ENCODE measurements around the gene CHCHD4.

DNA sequence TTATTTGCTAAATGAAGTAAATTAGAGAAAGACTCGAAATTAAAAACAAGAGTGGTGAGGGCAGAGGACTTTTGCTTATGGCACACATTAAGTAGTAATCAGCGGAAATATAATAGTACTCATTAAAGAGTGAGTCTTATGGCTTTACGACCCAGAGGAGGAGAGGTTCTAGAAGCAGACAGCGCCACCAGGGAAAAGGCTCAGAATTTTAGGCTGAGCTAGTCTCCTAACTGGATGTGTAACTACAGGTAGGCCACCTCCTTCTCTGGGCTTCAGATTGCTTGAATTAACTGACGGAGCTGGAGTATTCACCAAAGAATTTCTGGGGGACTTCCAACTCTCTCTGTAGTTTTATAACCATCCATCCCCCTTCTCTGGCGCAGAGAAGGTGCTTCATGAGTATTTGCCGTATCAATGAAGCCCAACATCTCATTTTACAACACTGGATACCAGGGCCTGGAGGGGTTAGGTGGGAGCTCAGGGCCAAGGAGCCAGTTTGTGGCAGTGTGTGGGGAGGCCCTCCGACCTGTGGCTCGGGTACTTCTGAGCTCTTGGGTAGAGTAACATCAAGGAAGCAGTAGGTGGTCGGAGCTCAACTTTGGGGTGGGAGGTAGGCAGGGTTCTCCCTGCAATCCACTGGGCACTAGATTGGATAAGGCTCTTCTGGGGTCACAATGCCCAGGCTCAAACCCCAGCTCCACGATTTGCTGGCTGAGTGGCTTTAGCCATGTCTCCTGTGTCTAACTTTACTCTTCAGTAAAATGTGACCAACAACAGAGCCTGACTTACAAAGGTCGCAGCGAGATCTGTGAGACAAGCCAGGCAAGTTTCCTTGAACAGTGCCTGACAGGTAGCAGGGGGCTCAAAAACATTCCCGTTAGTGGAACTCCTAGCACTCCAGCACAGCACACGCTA is 1.1 kb downstream of the CHCHD4 start:
- TF ChIP-seq CTCF (IDR thresholded peaks at IDR 0.05), result no peak
- no peak for TF ChIP-seq POLR2A (IDR thresholded peaks at IDR 0.05)
- TF ChIP-seq EP300 (IDR thresholded peaks at IDR 0.05), result no peak

All from ovary (tissue), 3 donors.